ENCODE results near the gene MINDY4.

- TF ChIP-seq POLR2A (IDR thresholded peaks at IDR 0.05; ENCODE audit: low read depth, low read length) (no peak), PAX5 (IDR thresholded peaks at IDR 0.05; ENCODE audit: insufficient read depth, low read length, severe bottlenecking) (no peak), SPI1 (IDR thresholded peaks at IDR 0.05; ENCODE audit: low read depth, low read length) (no peak), POU2F2 (IDR thresholded peaks at IDR 0.05; ENCODE audit: low read depth, low read length) (no peak), POLR2AphosphoS5 (IDR thresholded peaks at IDR 0.05; ENCODE audit: low read depth, low read length) (no peak)
Measured at GRCh38 chr7:30873656-30874055, 102.4 kb downstream of the MINDY4 start.

Data from GM12891 (cell line).